HepG2 (cell line): ENCODE measurements around the gene LRP5.

Experiments
- CHCHD3 ChIP-seq: sonication (generic); formaldehyde crosslinking; IDR thresholded peaks from 2 replicates; pipeline ENCODE4 v1.8.0; 2022; ENCODE audit warnings: mild to moderate bottlenecking, missing genetic modification reagents, moderate library complexity
- CHD4 ChIP-seq: fragments of 200-600 bp; sonication (generic); IDR thresholded peaks from 2 replicates; pipeline ENCODE4 v1.7.0; 2017; ENCODE audit warnings: mild to moderate bottlenecking, low read length, borderline replicate concordance
- EP300 ChIP-seq, 3 experiments: sonication (generic) in 1 of 3; formaldehyde crosslinking in 1 of 3; IDR thresholded peaks; 2 replicates each; pipeline versions ENCODE4 v1.5.1 to v1.6.1; 2011 to 2020; ENCODE audit warnings: low read depth in 2 of 3, low read length in 2 of 3, borderline replicate concordance in 1 of 3, improper control_type of control experiment in 1 of 3, mild to moderate bottlenecking in 1 of 3, missing genetic modification reagents in 1 of 3, moderate library complexity in 1 of 3
- RAD21 ChIP-seq: fragments of 450-650 bp; formaldehyde crosslinking; IDR thresholded peaks from 2 replicates; pipeline ENCODE4 v1.5.0; 2020; ENCODE audit warnings: mild to moderate bottlenecking
- RORA ChIP-seq: sonication (generic); formaldehyde crosslinking; IDR thresholded peaks from 2 replicates; pipeline ENCODE4 v1.5.0; 2020; ENCODE audit warnings: mild to moderate bottlenecking, missing genetic modification reagents, moderate library complexity
- SMAD1 ChIP-seq: sonication (generic); formaldehyde crosslinking; IDR thresholded peaks from 2 replicates; pipeline ENCODE4 v1.4.0; 2020; ENCODE audit warnings: missing genetic modification reagents, low read depth, mild to moderate bottlenecking, borderline replicate concordance
- SNAPC2 ChIP-seq: sonication (generic); formaldehyde crosslinking; IDR thresholded peaks from 2 replicates; pipeline ENCODE4 v1.8.1; 2022; ENCODE audit warnings: mild to moderate bottlenecking, missing genetic modification reagents
- TAF1 ChIP-seq: sonication (generic); formaldehyde crosslinking; IDR thresholded peaks from 2 replicates; pipeline ENCODE4 v1.4.0; 2020; ENCODE audit warnings: missing genetic modification reagents
- ZNF274 ChIP-seq: sonication (generic); formaldehyde crosslinking; IDR thresholded peaks from 2 replicates; pipeline ENCODE4 v1.5.1; 2020; ENCODE audit warnings: mild to moderate bottlenecking, missing genetic modification reagents
- ZNF746 ChIP-seq: sonication (generic); formaldehyde crosslinking; IDR thresholded peaks from 2 replicates; pipeline ENCODE4 v1.8.0; 2022; ENCODE audit warnings: mild to moderate bottlenecking, missing genetic modification reagents
- TF ChIP-seq, protein P1 (sequence below): sonication (generic); formaldehyde crosslinking; IDR thresholded peaks from 2 replicates; pipeline ENCODE4 v1.5.0; 2020; ENCODE audit warnings: mild to moderate bottlenecking, missing genetic modification reagents, borderline replicate concordance
- TF ChIP-seq, protein P2 (sequence below): sonication (generic); formaldehyde crosslinking; IDR thresholded peaks from 2 replicates; pipeline ENCODE4 v1.5.0; 2020; ENCODE audit warnings: missing genetic modification reagents, mild to moderate bottlenecking, borderline replicate concordance
- TF ChIP-seq, protein P3 (sequence below): sonication (generic); formaldehyde crosslinking; IDR thresholded peaks from 2 replicates; pipeline ENCODE4 v1.5.0; 2020; ENCODE audit warnings: mild to moderate bottlenecking, missing genetic modification reagents, moderate library complexity
- TF ChIP-seq, protein P4 (sequence below): sonication (generic); formaldehyde crosslinking; IDR thresholded peaks from 2 replicates; pipeline ENCODE4 v1.4.0; 2020; ENCODE audit warnings: missing genetic modification reagents, borderline replicate concordance

DNA sequence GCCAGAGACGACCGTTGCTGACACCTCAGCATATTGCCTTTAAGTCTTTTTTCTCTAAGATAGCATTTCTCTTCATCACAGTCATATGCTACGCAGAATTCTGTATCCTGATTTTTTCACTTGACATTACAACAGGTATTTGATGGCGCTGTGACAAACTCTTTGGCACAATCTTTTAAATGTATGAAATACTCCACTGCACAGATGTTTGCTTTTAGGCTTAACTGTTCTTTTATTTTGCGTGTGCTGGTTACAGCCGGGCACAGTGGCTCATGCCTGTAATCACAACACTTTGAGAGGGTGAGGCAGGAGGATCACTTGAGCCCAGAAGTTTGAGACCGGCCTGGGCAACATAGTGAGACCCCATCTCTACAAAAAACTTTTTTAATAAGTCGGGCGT lies 96.1 kb downstream of the LRP5 start:
- TF ChIP-seq RORA (no peak), CHCHD3 (no peak), TAF1 (CRISPR knock-in tag) (no peak), ZNF274 (CRISPR knock-in tag) (no peak), CHD4 (no peak), SNAPC2 (CRISPR knock-in tag) (no peak), SMAD1 (CRISPR knock-in tag) (no peak), EP300 (IDR thresholded peaks at IDR 0.05; ENCODE audit: low read depth in 2 of 2, low read length in 2 of 2) (no peak), EP300 (CRISPR knock-in tag; IDR thresholded peaks at IDR 0.05; ENCODE audit: borderline replicate concordance) (no peak), ZNF746 (CRISPR knock-in tag) (no peak), RAD21 (no peak)
- TF ChIP-seq, protein P1, sequence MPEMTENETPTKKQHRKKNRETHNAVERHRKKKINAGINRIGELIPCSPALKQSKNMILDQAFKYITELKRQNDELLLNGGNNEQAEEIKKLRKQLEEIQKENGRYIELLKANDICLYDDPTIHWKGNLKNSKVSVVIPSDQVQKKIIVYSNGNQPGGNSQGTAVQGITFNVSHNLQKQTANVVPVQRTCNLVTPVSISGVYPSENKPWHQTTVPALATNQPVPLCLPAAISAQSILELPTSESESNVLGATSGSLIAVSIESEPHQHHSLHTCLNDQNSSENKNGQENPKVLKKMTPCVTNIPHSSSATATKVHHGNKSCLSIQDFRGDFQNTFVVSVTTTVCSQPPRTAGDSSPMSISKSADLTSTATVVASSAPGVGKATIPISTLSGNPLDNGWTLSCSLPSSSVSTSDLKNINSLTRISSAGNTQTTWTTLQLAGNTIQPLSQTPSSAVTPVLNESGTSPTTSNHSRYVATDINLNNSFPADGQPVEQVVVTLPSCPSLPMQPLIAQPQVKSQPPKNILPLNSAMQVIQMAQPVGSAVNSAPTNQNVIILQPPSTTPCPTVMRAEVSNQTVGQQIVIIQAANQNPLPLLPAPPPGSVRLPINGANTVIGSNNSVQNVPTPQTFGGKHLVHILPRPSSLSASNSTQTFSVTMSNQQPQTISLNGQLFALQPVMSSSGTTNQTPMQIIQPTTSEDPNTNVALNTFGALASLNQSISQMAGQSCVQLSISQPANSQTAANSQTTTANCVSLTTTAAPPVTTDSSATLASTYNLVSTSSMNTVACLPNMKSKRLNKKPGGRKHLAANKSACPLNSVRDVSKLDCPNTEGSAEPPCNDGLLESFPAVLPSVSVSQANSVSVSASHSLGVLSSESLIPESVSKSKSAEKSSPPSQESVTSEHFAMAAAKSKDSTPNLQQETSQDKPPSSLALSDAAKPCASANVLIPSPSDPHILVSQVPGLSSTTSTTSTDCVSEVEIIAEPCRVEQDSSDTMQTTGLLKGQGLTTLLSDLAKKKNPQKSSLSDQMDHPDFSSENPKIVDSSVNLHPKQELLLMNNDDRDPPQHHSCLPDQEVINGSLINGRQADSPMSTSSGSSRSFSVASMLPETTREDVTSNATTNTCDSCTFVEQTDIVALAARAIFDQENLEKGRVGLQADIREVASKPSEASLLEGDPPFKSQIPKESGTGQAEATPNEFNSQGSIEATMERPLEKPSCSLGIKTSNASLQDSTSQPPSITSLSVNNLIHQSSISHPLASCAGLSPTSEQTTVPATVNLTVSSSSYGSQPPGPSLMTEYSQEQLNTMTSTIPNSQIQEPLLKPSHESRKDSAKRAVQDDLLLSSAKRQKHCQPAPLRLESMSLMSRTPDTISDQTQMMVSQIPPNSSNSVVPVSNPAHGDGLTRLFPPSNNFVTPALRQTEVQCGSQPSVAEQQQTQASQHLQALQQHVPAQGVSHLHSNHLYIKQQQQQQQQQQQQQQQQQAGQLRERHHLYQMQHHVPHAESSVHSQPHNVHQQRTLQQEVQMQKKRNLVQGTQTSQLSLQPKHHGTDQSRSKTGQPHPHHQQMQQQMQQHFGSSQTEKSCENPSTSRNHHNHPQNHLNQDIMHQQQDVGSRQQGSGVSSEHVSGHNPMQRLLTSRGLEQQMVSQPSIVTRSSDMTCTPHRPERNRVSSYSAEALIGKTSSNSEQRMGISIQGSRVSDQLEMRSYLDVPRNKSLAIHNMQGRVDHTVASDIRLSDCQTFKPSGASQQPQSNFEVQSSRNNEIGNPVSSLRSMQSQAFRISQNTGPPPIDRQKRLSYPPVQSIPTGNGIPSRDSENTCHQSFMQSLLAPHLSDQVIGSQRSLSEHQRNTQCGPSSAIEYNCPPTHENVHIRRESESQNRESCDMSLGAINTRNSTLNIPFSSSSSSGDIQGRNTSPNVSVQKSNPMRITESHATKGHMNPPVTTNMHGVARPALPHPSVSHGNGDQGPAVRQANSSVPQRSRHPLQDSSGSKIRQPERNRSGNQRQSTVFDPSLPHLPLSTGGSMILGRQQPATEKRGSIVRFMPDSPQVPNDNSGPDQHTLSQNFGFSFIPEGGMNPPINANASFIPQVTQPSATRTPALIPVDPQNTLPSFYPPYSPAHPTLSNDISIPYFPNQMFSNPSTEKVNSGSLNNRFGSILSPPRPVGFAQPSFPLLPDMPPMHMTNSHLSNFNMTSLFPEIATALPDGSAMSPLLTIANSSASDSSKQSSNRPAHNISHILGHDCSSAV (CRISPR knock-in tag): no peak
- TF ChIP-seq, protein P2, sequence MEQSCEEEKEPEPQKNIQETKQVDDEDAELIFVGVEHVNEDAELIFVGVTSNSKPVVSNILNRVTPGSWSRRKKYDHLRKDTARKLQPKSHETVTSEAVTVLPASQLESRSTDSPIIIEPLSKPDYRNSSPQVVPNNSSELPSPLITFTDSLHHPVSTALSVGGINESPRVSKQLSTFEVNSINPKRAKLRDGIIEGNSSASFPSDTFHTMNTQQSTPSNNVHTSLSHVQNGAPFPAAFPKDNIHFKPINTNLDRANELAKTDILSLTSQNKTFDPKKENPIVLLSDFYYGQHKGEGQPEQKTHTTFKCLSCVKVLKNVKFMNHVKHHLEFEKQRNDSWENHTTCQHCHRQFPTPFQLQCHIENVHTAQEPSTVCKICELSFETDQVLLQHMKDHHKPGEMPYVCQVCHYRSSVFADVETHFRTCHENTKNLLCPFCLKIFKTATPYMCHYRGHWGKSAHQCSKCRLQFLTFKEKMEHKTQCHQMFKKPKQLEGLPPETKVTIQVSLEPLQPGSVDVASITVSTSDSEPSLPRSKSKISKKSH: no peak
- TF ChIP-seq, protein P3, sequence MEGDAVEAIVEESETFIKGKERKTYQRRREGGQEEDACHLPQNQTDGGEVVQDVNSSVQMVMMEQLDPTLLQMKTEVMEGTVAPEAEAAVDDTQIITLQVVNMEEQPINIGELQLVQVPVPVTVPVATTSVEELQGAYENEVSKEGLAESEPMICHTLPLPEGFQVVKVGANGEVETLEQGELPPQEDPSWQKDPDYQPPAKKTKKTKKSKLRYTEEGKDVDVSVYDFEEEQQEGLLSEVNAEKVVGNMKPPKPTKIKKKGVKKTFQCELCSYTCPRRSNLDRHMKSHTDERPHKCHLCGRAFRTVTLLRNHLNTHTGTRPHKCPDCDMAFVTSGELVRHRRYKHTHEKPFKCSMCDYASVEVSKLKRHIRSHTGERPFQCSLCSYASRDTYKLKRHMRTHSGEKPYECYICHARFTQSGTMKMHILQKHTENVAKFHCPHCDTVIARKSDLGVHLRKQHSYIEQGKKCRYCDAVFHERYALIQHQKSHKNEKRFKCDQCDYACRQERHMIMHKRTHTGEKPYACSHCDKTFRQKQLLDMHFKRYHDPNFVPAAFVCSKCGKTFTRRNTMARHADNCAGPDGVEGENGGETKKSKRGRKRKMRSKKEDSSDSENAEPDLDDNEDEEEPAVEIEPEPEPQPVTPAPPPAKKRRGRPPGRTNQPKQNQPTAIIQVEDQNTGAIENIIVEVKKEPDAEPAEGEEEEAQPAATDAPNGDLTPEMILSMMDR (CRISPR knock-in tag): no peak
- TF ChIP-seq, protein P4, sequence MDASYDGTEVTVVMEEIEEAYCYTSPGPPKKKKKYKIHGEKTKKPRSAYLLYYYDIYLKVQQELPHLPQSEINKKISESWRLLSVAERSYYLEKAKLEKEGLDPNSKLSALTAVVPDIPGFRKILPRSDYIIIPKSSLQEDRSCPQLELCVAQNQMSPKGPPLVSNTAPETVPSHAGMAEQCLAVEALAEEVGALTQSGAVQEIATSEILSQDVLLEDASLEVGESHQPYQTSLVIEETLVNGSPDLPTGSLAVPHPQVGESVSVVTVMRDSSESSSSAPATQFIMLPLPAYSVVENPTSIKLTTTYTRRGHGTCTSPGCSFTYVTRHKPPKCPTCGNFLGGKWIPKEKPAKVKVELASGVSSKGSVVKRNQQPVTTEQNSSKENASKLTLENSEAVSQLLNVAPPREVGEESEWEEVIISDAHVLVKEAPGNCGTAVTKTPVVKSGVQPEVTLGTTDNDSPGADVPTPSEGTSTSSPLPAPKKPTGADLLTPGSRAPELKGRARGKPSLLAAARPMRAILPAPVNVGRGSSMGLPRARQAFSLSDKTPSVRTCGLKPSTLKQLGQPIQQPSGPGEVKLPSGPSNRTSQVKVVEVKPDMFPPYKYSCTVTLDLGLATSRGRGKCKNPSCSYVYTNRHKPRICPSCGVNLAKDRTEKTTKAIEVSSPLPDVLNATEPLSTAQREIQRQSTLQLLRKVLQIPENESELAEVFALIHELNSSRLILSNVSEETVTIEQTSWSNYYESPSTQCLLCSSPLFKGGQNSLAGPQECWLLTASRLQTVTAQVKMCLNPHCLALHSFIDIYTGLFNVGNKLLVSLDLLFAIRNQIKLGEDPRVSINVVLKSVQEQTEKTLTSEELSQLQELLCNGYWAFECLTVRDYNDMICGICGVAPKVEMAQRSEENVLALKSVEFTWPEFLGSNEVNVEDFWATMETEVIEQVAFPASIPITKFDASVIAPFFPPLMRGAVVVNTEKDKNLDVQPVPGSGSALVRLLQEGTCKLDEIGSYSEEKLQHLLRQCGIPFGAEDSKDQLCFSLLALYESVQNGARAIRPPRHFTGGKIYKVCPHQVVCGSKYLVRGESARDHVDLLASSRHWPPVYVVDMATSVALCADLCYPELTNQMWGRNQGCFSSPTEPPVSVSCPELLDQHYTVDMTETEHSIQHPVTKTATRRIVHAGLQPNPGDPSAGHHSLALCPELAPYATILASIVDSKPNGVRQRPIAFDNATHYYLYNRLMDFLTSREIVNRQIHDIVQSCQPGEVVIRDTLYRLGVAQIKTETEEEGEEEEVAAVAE (CRISPR knock-in tag): no peak
